HEK293 (cell line): Measurements from ENCODE around the gene SAT1.
A peak's percentile ranks its signal among the peaks of the same experiment; 100 is the strongest.

Experiments used
- CTCF ChIA-PET: fragments of 350-600 bp; formaldehyde crosslinking; extraction: SDS; loops from one replicate; lab custom pipeline; 2021; ENCODE audit warnings: antibody characterized with exemption; lab: Yijun Ruan, JAX
- POLR2A ChIA-PET: fragments of 300-600 bp; formaldehyde crosslinking; extraction: SDS; loops from one replicate; lab custom pipeline; 2020; ENCODE audit warnings: antibody characterized with exemption, inconsistent platforms; lab: Yijun Ruan, JAX
- H3K27ac ChIP-seq: fragments of 200-500 bp; sonication (Bioruptor generic); 2 replicates; pipeline ENCODE4 v1.5.1; 2014; ENCODE audit warnings: low read depth, low read length, control low read depth, inconsistent platforms; ENCODE audit errors: extremely low read depth
- H3K36me3 ChIP-seq, 2 experiments: fragments of 200-500 bp in 1 of 2; sonication (Bioruptor generic) in 1 of 2; 1 replicate in 1 of 2; 2 replicates in 1 of 2; pipeline ENCODE4 v1.5.1; 2014 to 2017; ENCODE audit warnings: inconsistent platforms in 2 of 2, low read length in 2 of 2; ENCODE audit not compliant: control insufficient read depth in 2 of 2, insufficient read depth in 1 of 2
- H3K4me1 ChIP-seq: fragments of 200-500 bp; sonication (Bioruptor generic); 2 replicates; pipeline ENCODE4 v1.5.1; 2014; ENCODE audit warnings: mild to moderate bottlenecking, low read length, inconsistent platforms; ENCODE audit not compliant: control insufficient read depth, insufficient read depth
- H3K4me3 ChIP-seq: 2 replicates; pipeline ENCODE4 v1.5.1; 2011; ENCODE audit warnings: low read depth, mild to moderate bottlenecking, control low read depth, low read length, moderate library complexity
- H3K9me3 ChIP-seq: fragments of 200-500 bp; sonication (Bioruptor generic); 2 replicates; pipeline ENCODE4 v1.5.1; 2014; ENCODE audit warnings: low read depth, low read length, inconsistent platforms; ENCODE audit not compliant: control insufficient read depth, insufficient read depth
- FEZF1 ChIP-seq: fragments of 450-650 bp; formaldehyde crosslinking; IDR thresholded peaks from 2 replicates; pipeline ENCODE4 v1.5.1; 2016; ENCODE audit warnings: missing biosample characterization, missing genetic modification characterization
- GLIS1 ChIP-seq: fragments of 450-650 bp; formaldehyde crosslinking; IDR thresholded peaks from 2 replicates; pipeline ENCODE4 v1.5.1; 2016; ENCODE audit warnings: missing biosample characterization, missing genetic modification characterization
- HOXA7 ChIP-seq: sonication (generic); formaldehyde crosslinking; IDR thresholded peaks from 2 replicates; pipeline ENCODE4 v1.8.1; 2022; ENCODE audit warnings: missing genetic modification reagents, borderline replicate concordance
- IKZF3 ChIP-seq: fragments of 450-650 bp; IDR thresholded peaks from 2 replicates; pipeline ENCODE4 v1.5.0; 2018; ENCODE audit warnings: missing biosample characterization, mild to moderate bottlenecking, missing genetic modification characterization, moderate library complexity
- KLF1 ChIP-seq: fragments of 450-650 bp; formaldehyde crosslinking; IDR thresholded peaks from 2 replicates; pipeline ENCODE4 v1.5.1; 2016; ENCODE audit warnings: missing biosample characterization, missing genetic modification characterization
- MEIS1 ChIP-seq: sonication (generic); formaldehyde crosslinking; IDR thresholded peaks from 2 replicates; pipeline ENCODE4 v1.8.1; 2022; ENCODE audit warnings: missing genetic modification reagents, mild to moderate bottlenecking, borderline replicate concordance
- PRDM1 ChIP-seq: fragments of 450-650 bp; formaldehyde crosslinking; IDR thresholded peaks from 2 replicates; pipeline ENCODE4; 2016; ENCODE audit warnings: missing biosample characterization, missing genetic modification characterization
- SP7 ChIP-seq: fragments of 450-650 bp; formaldehyde crosslinking; IDR thresholded peaks from 2 replicates; pipeline ENCODE4 v1.5.1; 2016; ENCODE audit warnings: missing biosample characterization, missing genetic modification characterization
- TRIM28 ChIP-seq: IDR thresholded peaks from 2 replicates; pipeline ENCODE4 v1.6.1; 2011; ENCODE audit warnings: low read length, control low read depth, borderline replicate concordance
- ZBTB21 ChIP-seq: fragments of 450-650 bp; formaldehyde crosslinking; IDR thresholded peaks from 2 replicates; pipeline ENCODE4 v1.5.1; 2017; ENCODE audit warnings: missing biosample characterization, missing genetic modification characterization
- ZBTB44 ChIP-seq: fragments of 450-650 bp; IDR thresholded peaks from 2 replicates; pipeline ENCODE4 v1.5.1; 2018; ENCODE audit warnings: missing biosample characterization, mild to moderate bottlenecking, missing genetic modification characterization
- ZIC2 ChIP-seq: fragments of 450-650 bp; formaldehyde crosslinking; IDR thresholded peaks from 2 replicates; pipeline ENCODE4 v1.5.1; 2016; ENCODE audit warnings: missing biosample characterization, missing genetic modification characterization
- ZNF10 ChIP-seq: fragments of 450-650 bp; formaldehyde crosslinking; IDR thresholded peaks from 2 replicates; pipeline ENCODE4 v1.5.1; 2017; ENCODE audit warnings: missing biosample characterization, missing genetic modification characterization
- ZNF114 ChIP-seq: fragments of 450-650 bp; formaldehyde crosslinking; IDR thresholded peaks from 2 replicates; pipeline ENCODE4 v1.5.0; 2017; ENCODE audit warnings: missing biosample characterization, missing genetic modification characterization
- ZNF140 ChIP-seq: fragments of 450-650 bp; formaldehyde crosslinking; IDR thresholded peaks from 2 replicates; pipeline ENCODE4 v1.5.1; 2016; ENCODE audit warnings: missing biosample characterization, missing genetic modification characterization
- ZNF2 ChIP-seq: fragments of 450-650 bp; formaldehyde crosslinking; IDR thresholded peaks from 2 replicates; pipeline ENCODE4 v1.5.1; 2016; ENCODE audit warnings: missing biosample characterization, missing genetic modification characterization
- ZNF391 ChIP-seq: fragments of 450-650 bp; formaldehyde crosslinking; IDR thresholded peaks from 2 replicates; pipeline ENCODE4 v1.5.1; 2016; ENCODE audit warnings: low read depth, missing biosample characterization, missing genetic modification characterization, borderline replicate concordance
- ZNF433 ChIP-seq: fragments of 450-650 bp; formaldehyde crosslinking; IDR thresholded peaks from 2 replicates; pipeline ENCODE4 v1.5.1; 2016; ENCODE audit warnings: missing biosample characterization, missing genetic modification characterization, low read depth
- ZNF473 ChIP-seq: fragments of 450-650 bp; formaldehyde crosslinking; IDR thresholded peaks from 2 replicates; pipeline ENCODE4 v1.5.1; 2017; ENCODE audit warnings: missing biosample characterization, missing genetic modification characterization
- ZNF48 ChIP-seq: fragments of 450-650 bp; formaldehyde crosslinking; IDR thresholded peaks from 2 replicates; pipeline ENCODE4 v1.5.1; 2016; ENCODE audit warnings: missing biosample characterization, missing genetic modification characterization
- ZNF549 ChIP-seq: fragments of 450-650 bp; IDR thresholded peaks from 2 replicates; pipeline ENCODE4 v1.5.1; 2018; ENCODE audit warnings: missing biosample characterization, missing genetic modification characterization, mild to moderate bottlenecking, inconsistent platforms, moderate library complexity
- ZNF555 ChIP-seq: fragments of 450-650 bp; formaldehyde crosslinking; conservative IDR thresholded peaks from 2 replicates; pipeline ENCODE4 v1.5.1; 2017; ENCODE audit warnings: missing biosample characterization, mild to moderate bottlenecking, missing genetic modification characterization, inconsistent platforms
- ZNF639 ChIP-seq: fragments of 450-650 bp; formaldehyde crosslinking; IDR thresholded peaks from 2 replicates; pipeline ENCODE4 v1.5.1; 2016; ENCODE audit warnings: missing biosample characterization, missing genetic modification characterization
- ZNF660 ChIP-seq: fragments of 450-650 bp; IDR thresholded peaks from 2 replicates; pipeline ENCODE4 v1.5.1; 2018; ENCODE audit warnings: missing biosample characterization, mild to moderate bottlenecking, missing genetic modification characterization
- ZNF664 ChIP-seq: fragments of 450-650 bp; formaldehyde crosslinking; IDR thresholded peaks from 2 replicates; pipeline ENCODE4 v1.5.1; 2016; ENCODE audit warnings: missing biosample characterization, missing genetic modification characterization
- ZNF707 ChIP-seq: fragments of 450-650 bp; formaldehyde crosslinking; IDR thresholded peaks from 2 replicates; pipeline ENCODE4 v1.5.1; 2016; ENCODE audit warnings: missing biosample characterization, missing genetic modification characterization
- ZNF776 ChIP-seq: fragments of 450-650 bp; formaldehyde crosslinking; IDR thresholded peaks from 2 replicates; pipeline ENCODE4 v1.5.0; 2017; ENCODE audit warnings: missing biosample characterization, missing genetic modification characterization, borderline replicate concordance
- TF ChIP-seq, protein P1 (sequence below): fragments of 450-650 bp; formaldehyde crosslinking; IDR thresholded peaks from 2 replicates; pipeline ENCODE4 v1.5.1; 2017; ENCODE audit warnings: missing biosample characterization, missing genetic modification characterization
- TF ChIP-seq, protein P2 (sequence below): fragments of 450-650 bp; formaldehyde crosslinking; IDR thresholded peaks from 2 replicates; pipeline ENCODE4 v1.5.1; 2016; ENCODE audit warnings: missing biosample characterization, missing genetic modification characterization
- TF ChIP-seq, protein P3 (sequence below): fragments of 450-650 bp; formaldehyde crosslinking; IDR thresholded peaks from 2 replicates; pipeline ENCODE4 v1.5.1; 2016; ENCODE audit warnings: missing biosample characterization, missing genetic modification characterization

SAT1 gene

GRCh38 chrX:23782863-23783588 is at the start of gene SAT1:
SAT1 (plus strand) TSS chrX:23783173; CDS start chrX:23783352, 179 bp downstream.
- Histone ChIP-seq H3K4me3 (peak within 1 kb of the TSS; percentile 50), H3K27ac (peak within 1 kb of the TSS; percentile 87), H3K36me3 (peaks cover 0 to 25% of the 10 kb centered on the region in 2 experiments; a peak in 1 of 3 replicates), H3K4me1 (no peaks in the 10 kb centered on the region), H3K9me3 (no peaks in the 10 kb centered on the region)
- CTCF ChIA-PET: interaction anchor here (0.7 to 4.8 kb wide), 19 partner anchors 10 to 459 kb away, joined by 3 to 65 read pairs (median 4); no protein-coding TSS in a partner anchor
- POLR2A ChIA-PET: interaction anchor here (0.5 to 3.7 kb wide), 39 partner anchors 8 to 1808 kb away, joined by 3 to 79 read pairs (median 5); partner anchors contain the start of genes ACOT9, APOO, CXorf58 and EIF2S3
- TF ChIP-seq, protein P1, sequence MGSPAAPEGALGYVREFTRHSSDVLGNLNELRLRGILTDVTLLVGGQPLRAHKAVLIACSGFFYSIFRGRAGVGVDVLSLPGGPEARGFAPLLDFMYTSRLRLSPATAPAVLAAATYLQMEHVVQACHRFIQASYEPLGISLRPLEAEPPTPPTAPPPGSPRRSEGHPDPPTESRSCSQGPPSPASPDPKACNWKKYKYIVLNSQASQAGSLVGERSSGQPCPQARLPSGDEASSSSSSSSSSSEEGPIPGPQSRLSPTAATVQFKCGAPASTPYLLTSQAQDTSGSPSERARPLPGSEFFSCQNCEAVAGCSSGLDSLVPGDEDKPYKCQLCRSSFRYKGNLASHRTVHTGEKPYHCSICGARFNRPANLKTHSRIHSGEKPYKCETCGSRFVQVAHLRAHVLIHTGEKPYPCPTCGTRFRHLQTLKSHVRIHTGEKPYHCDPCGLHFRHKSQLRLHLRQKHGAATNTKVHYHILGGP (tag by site-specific recombination): no peak
- no peak for TF ChIP-seq ZNF776
- peak; percentile 69 for TF ChIP-seq FEZF1 (tag by site-specific recombination)
- TF ChIP-seq ZNF2 (tag by site-specific recombination): 0 out of 2 replicates have a peak, but pooled peaks have one; percentile 58
- TF ChIP-seq ZNF664: no peak
- no peak for TF ChIP-seq ZNF549 (tag by site-specific recombination)
- no peak for TF ChIP-seq TRIM28
- TF ChIP-seq IKZF3 (tag by site-specific recombination): peak; percentile 79
- TF ChIP-seq ZNF473 (tag by site-specific recombination): no peak
- TF ChIP-seq MEIS1: no peak
- TF ChIP-seq ZBTB44 (tag by site-specific recombination): 0 out of 2 replicates have a peak, but pooled peaks have one; percentile 23
- no peak for TF ChIP-seq ZNF114
- TF ChIP-seq HOXA7 (CRISPR knock-in tag): no peak
- peak; percentile 10 for TF ChIP-seq GLIS1 (tag by site-specific recombination)
- no peak for TF ChIP-seq ZNF140 (tag by site-specific recombination)
- TF ChIP-seq ZNF707: no peak
- TF ChIP-seq SP7 (tag by site-specific recombination): peak; percentile 76
- peak; percentile 60; the same call in 1 of the 2 replicates for TF ChIP-seq KLF1 (tag by site-specific recombination)
- no peak for TF ChIP-seq ZNF433
- TF ChIP-seq ZNF639: peak; percentile 67; the same call in 1 of the 2 replicates
- TF ChIP-seq ZNF10 (tag by site-specific recombination): peak; percentile 48; the same call in 1 of the 2 replicates
- TF ChIP-seq, protein P2, sequence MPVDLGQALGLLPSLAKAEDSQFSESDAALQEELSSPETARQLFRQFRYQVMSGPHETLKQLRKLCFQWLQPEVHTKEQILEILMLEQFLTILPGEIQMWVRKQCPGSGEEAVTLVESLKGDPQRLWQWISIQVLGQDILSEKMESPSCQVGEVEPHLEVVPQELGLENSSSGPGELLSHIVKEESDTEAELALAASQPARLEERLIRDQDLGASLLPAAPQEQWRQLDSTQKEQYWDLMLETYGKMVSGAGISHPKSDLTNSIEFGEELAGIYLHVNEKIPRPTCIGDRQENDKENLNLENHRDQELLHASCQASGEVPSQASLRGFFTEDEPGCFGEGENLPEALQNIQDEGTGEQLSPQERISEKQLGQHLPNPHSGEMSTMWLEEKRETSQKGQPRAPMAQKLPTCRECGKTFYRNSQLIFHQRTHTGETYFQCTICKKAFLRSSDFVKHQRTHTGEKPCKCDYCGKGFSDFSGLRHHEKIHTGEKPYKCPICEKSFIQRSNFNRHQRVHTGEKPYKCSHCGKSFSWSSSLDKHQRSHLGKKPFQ (tag by site-specific recombination): peak; percentile 65
- TF ChIP-seq, protein P3, sequence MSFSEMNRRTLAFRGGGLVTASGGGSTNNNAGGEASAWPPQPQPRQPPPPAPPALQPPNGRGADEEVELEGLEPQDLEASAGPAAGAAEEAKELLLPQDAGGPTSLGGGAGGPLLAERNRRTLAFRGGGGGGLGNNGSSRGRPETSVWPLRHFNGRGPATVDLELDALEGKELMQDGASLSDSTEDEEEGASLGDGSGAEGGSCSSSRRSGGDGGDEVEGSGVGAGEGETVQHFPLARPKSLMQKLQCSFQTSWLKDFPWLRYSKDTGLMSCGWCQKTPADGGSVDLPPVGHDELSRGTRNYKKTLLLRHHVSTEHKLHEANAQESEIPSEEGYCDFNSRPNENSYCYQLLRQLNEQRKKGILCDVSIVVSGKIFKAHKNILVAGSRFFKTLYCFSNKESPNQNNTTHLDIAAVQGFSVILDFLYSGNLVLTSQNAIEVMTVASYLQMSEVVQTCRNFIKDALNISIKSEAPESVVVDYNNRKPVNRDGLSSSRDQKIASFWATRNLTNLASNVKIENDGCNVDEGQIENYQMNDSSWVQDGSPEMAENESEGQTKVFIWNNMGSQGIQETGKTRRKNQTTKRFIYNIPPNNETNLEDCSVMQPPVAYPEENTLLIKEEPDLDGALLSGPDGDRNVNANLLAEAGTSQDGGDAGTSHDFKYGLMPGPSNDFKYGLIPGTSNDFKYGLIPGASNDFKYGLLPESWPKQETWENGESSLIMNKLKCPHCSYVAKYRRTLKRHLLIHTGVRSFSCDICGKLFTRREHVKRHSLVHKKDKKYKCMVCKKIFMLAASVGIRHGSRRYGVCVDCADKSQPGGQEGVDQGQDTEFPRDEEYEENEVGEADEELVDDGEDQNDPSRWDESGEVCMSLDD: peak; percentile 97
- 0 out of 2 replicates have a peak, but pooled peaks have one; percentile 38 for TF ChIP-seq ZBTB21
- no peak for TF ChIP-seq PRDM1 (tag by site-specific recombination)
- no peak for TF ChIP-seq ZNF555 (tag by site-specific recombination)
- TF ChIP-seq ZNF660 (tag by site-specific recombination): peak; percentile 78; the same call in 1 of the 2 replicates
- TF ChIP-seq ZNF391 (tag by site-specific recombination): peak; percentile 84; the same call in 1 of the 2 replicates
- TF ChIP-seq ZIC2: peak; percentile 29; the same call in 1 of the 2 replicates
- no peak for TF ChIP-seq ZNF48 (tag by site-specific recombination)
